Stimulated activated CD8-positive, alpha-beta memory T cell treated with anti-CD3 and anti-CD28 coated beads, Interleukin-12 subunit alpha, Interleukin-12 subunit beta, amount 100 ng/mL, for 4 hours (primary cell): Measurements from ENCODE around the gene LAIR2.
"Not testable (repeated sequence)": the region's sequence is repeated elsewhere in the genome, so short reads cannot be mapped to it uniquely, and the experiment has no call there.

Experiments
- DNase-seq: peaks from one replicate; pipeline ENCODE4 v3.0.0-alpha.2; 2020; ENCODE audit warnings: low read depth

Gene LAIR2

GRCh38 chr19:54493967-54494585 is 8.6 kb upstream of the LAIR2 start:
- no peak for DNase-seq

- DNase-seq, result not testable (repeated sequence)
Observed at GRCh38 chr19:54495284-54495683, 7.3 kb upstream of the LAIR2 start.

- DNase-seq, result not testable (repeated sequence)
Observed at GRCh38 chr19:54497747-54498450, 4.7 kb upstream of the LAIR2 start.

- DNase-seq, result not testable (repeated sequence)
Observed at GRCh38 chr19:54498451-54498772, 4.2 kb upstream of the LAIR2 start.

GRCh38 chr19:54505542-54505941 is 2.9 kb downstream of the LAIR2 start:
- not testable (repeated sequence) for DNase-seq

GRCh38 chr19:54506079-54506478 is 3.4 kb downstream of the LAIR2 start:
- DNase-seq, result no peak

- not testable (repeated sequence) for DNase-seq
Observed at GRCh38 chr19:54507038-54507717, 4.5 kb downstream of the LAIR2 start.

- DNase-seq, result no peak
Observed at GRCh38 chr19:54507824-54508223, 5.2 kb downstream of the LAIR2 start.

- not testable (repeated sequence) for DNase-seq
Observed at GRCh38 chr19:54508487-54508886, 5.9 kb downstream of the LAIR2 start.

- not testable (repeated sequence) for DNase-seq
Observed at GRCh38 chr19:54509200-54509940, 6.7 kb downstream of the LAIR2 start.

GRCh38 chr19:54515156-54515555 is 12.5 kb downstream of the LAIR2 start:
- DNase-seq, result no peak

- no peak for DNase-seq
Observed at GRCh38 chr19:54517483-54517882, 14.9 kb downstream of the LAIR2 start.

GRCh38 chr19:54518844-54519243 is 16.2 kb downstream of the LAIR2 start:
- no peak for DNase-seq

- DNase-seq, result no peak
Observed at GRCh38 chr19:54521022-54521859, 18.6 kb downstream of the LAIR2 start.

- DNase-seq, result no peak
Observed at GRCh38 chr19:54521860-54522513, 19.4 kb downstream of the LAIR2 start.

- no peak for DNase-seq
Observed at GRCh38 chr19:54523403-54523802, 20.8 kb downstream of the LAIR2 start.

- no peak for DNase-seq
Observed at GRCh38 chr19:54525636-54526035, 23.0 kb downstream of the LAIR2 start.

- no peak for DNase-seq
Observed at GRCh38 chr19:54526972-54527371, 24.3 kb downstream of the LAIR2 start.

- no peak for DNase-seq
Observed at GRCh38 chr19:54530866-54531265, 28.2 kb downstream of the LAIR2 start.

GRCh38 chr19:54532528-54532927 is 29.9 kb downstream of the LAIR2 start:
- no peak for DNase-seq

GRCh38 chr19:54533476-54533875 is 30.8 kb downstream of the LAIR2 start:
- DNase-seq, result no peak
